Measurements from ENCODE around the gene EXOC4. TPM values are rescaled to one million over a fixed set of nuclear protein-coding genes. Genes with fewer than 3 reads are reported as not detected.

The EXOC4 gene
- total and polyA plus RNA-seq, 9 donors = 26.8 to 80.5 (median 70.7) TPM

- no peaks in the 10 kb centered on the region for H3K27me3 ChIP-seq
- no peaks in the 10 kb centered on the region for H3K4me1 ChIP-seq (ENCODE audit: insufficient read depth)
- no peak overlapping the region for H3K4me3 ChIP-seq
- DNase-seq = no peak
- no peaks in the 10 kb centered on the region for H3K9me3 ChIP-seq
- no peaks in the 10 kb centered on the region for H3K36me3 ChIP-seq
- intact Hi-C loops (cut with DNase I) = no loop called here
- H3K27ac ChIP-seq = no peak overlapping the region
- WGBS, 3 donors = 87 to 97% (median 93%) methylated on average over 1 of the region's 1 CpG
- TF ChIP-seq CTCF (IDR thresholded peaks at IDR 0.05) = no peak
- no peak for TF ChIP-seq EP300 (IDR thresholded peaks at IDR 0.05)
- no peak for TF ChIP-seq POLR2A (IDR thresholded peaks at IDR 0.05)
These were observed 470.2 kb downstream of the EXOC4 start for GRCh38 chr7:133723044-133723443.

GRCh38 chr7:133724148-133724547 lies 471.3 kb downstream of the EXOC4 start:
- H3K4me3 ChIP-seq = no peak overlapping the region
- WGBS, 3 donors = 92 to 95% (median 95%) methylated on average over 2 of the region's 2 CpGs
- intact Hi-C loops (cut with DNase I) = no loop called here
- H3K9me3 ChIP-seq = no peaks in the 10 kb centered on the region
- no peak for DNase-seq
- H3K27me3 ChIP-seq = no peaks in the 10 kb centered on the region
- H3K36me3 ChIP-seq = no peaks in the 10 kb centered on the region
- no peaks in the 10 kb centered on the region for H3K4me1 ChIP-seq (ENCODE audit: insufficient read depth)
- no peak overlapping the region for H3K27ac ChIP-seq
- no peak for TF ChIP-seq EP300 (IDR thresholded peaks at IDR 0.05)
- TF ChIP-seq CTCF (IDR thresholded peaks at IDR 0.05) = no peak
- no peak for TF ChIP-seq POLR2A (IDR thresholded peaks at IDR 0.05)

- no peaks in the 10 kb centered on the region for H3K36me3 ChIP-seq
- no peaks in the 10 kb centered on the region for H3K4me1 ChIP-seq (ENCODE audit: insufficient read depth)
- no peak for TF ChIP-seq POLR2A (IDR thresholded peaks at IDR 0.05)
- no peak for TF ChIP-seq CTCF (IDR thresholded peaks at IDR 0.05)
- TF ChIP-seq EP300 (IDR thresholded peaks at IDR 0.05) = no peak
- intact Hi-C loops (cut with DNase I) = no loop called here
- no peaks in the 10 kb centered on the region for H3K27me3 ChIP-seq
- no peak for DNase-seq
- no peaks in the 10 kb centered on the region for H3K9me3 ChIP-seq
- no peak overlapping the region for H3K4me3 ChIP-seq
- 89 to 92% (median 92%) methylated on average over 3 of the region's 3 CpGs for WGBS, 3 donors
- no peak overlapping the region for H3K27ac ChIP-seq
These were observed 471.8 kb downstream of the EXOC4 start for GRCh38 chr7:133724694-133725093.

GRCh38 chr7:133727476-133728214 lies 474.8 kb downstream of the EXOC4 start:
- WGBS, 3 donors = 87 to 89% (median 88%) methylated on average over 13 of the region's 13 CpGs

More at GRCh38 chr7:133727476-133728214, 474.8 kb downstream of the EXOC4 start:
- DNase-seq = no peak
- Histone ChIP-seq H3K9me3 (no peaks in the 10 kb centered on the region), H3K27ac (no peak overlapping the region), H3K27me3 (no peaks in the 10 kb centered on the region), H3K36me3 (no peaks in the 10 kb centered on the region), H3K4me1 (ENCODE audit: insufficient read depth) (no peaks in the 10 kb centered on the region), H3K4me3 (no peak overlapping the region)
- intact Hi-C loops (cut with DNase I) = no loop called here
- no peak for TF ChIP-seq CTCF (IDR thresholded peaks at IDR 0.05)
- no peak for TF ChIP-seq EP300 (IDR thresholded peaks at IDR 0.05)
- no peak for TF ChIP-seq POLR2A (IDR thresholded peaks at IDR 0.05)

Measured in ovary (tissue), 9 donors.